SJCRH30 (cell line): Measurements from ENCODE around the gene ISCA1. TPM values are rescaled to one million over a fixed set of nuclear protein-coding genes. Genes with fewer than 3 reads are reported as not detected.
"Not testable (repeated sequence)": the region's sequence is repeated elsewhere in the genome, so short reads cannot be mapped to it uniquely, and the experiment has no call there.

Source experiments
- DNase-seq, 2 experiments: peaks; one replicate each; pipeline ENCODE4 v3.0.0-alpha.2; 2015 to 2020
- H3K27ac ChIP-seq: fragments of 250-450 bp; sonication (Bioruptor Pico); 2 replicates; pipeline ENCODE4 v1.5.1; 2020; ENCODE audit warnings: mild to moderate bottlenecking, moderate library complexity
- H3K27me3 ChIP-seq: fragments of 250-450 bp; sonication (Bioruptor Pico); 2 replicates; pipeline ENCODE4 v1.5.1; 2020; ENCODE audit warnings: mild to moderate bottlenecking, moderate library complexity
- H3K36me3 ChIP-seq: fragments of 250-450 bp; sonication (Bioruptor Pico); 2 replicates; pipeline ENCODE4 v1.5.1; 2020; ENCODE audit warnings: mild to moderate bottlenecking, moderate library complexity
- H3K4me1 ChIP-seq: fragments of 250-450 bp; sonication (Bioruptor Pico); 2 replicates; pipeline ENCODE4 v1.5.1; 2020; ENCODE audit warnings: mild to moderate bottlenecking, moderate library complexity
- H3K4me3 ChIP-seq: fragments of 250-450 bp; sonication (Bioruptor Pico); 2 replicates; pipeline ENCODE4 v1.5.1; 2020; ENCODE audit warnings: mild to moderate bottlenecking, moderate library complexity
- H3K9me3 ChIP-seq: fragments of 250-450 bp; sonication (Bioruptor Pico); replicated peaks from 2 replicates; pipeline ENCODE4 v1.5.1; 2020; ENCODE audit warnings: mild to moderate bottlenecking, moderate library complexity
- total RNA-seq: library from RNA; depleted of rRNA; stranded (reverse); fragments of >200 nt; shearing (Covaris generic); gene quantifications from 2 replicates; pipeline ENCODE4 v1.2.3, GENCODE V29; 2014

The ISCA1 gene
- total RNA-seq, 1 experiment from 2014 or later: 100.0 TPM

- Histone ChIP-seq H3K4me1 (no peaks in the 10 kb centered on the region; the same call in 1 of the 2 replicates), H3K27me3 (no peaks in the 10 kb centered on the region), H3K36me3 (peaks cover 83% of the 10 kb centered on the region), H3K9me3 (no peaks in the 10 kb centered on the region), H3K27ac (no peak overlapping the region), H3K4me3 (no peak overlapping the region)
- DNase-seq: no peak
These were observed 19.3 kb upstream of the ISCA1 start for GRCh38 chr9:86301686-86302085.

GRCh38 chr9:86300701-86301100 lies 18.4 kb upstream of the ISCA1 start:
- Histone ChIP-seq H3K4me1 (no peaks in the 10 kb centered on the region; the same call in 1 of the 2 replicates), H3K27me3 (no peaks in the 10 kb centered on the region), H3K4me3 (no peak overlapping the region), H3K9me3 (no peaks in the 10 kb centered on the region), H3K36me3 (peaks cover 79% of the 10 kb centered on the region), H3K27ac (no peak overlapping the region)
- DNase-seq: no peak

- Histone ChIP-seq H3K4me1 (no peaks in the 10 kb centered on the region), H3K27me3 (no peaks in the 10 kb centered on the region), H3K36me3 (peaks cover 76% of the 10 kb centered on the region), H3K27ac (no peak overlapping the region), H3K4me3 (no peak overlapping the region), H3K9me3 (no peaks in the 10 kb centered on the region)
- no peak for DNase-seq
These were observed 16.5 kb upstream of the ISCA1 start for GRCh38 chr9:86298873-86299272.

GRCh38 chr9:86290341-86290740 lies 8.0 kb upstream of the ISCA1 start:
- not testable (repeated sequence) for H3K27me3 ChIP-seq, H3K9me3 ChIP-seq
- peaks cover 11% of the 10 kb centered on the region for H3K36me3 ChIP-seq

GRCh38 chr9:86288499-86289198 lies 6.3 kb upstream of the ISCA1 start:
- peaks cover 5% of the 10 kb centered on the region for H3K36me3 ChIP-seq

More at GRCh38 chr9:86290341-86290740, 8.0 kb upstream of the ISCA1 start:
- not testable (repeated sequence) for DNase-seq, H3K4me3 ChIP-seq, H3K27ac ChIP-seq, H3K4me1 ChIP-seq

GRCh38 chr9:86287013-86287412 lies 4.7 kb upstream of the ISCA1 start:
- Histone ChIP-seq H3K4me3 (no peak overlapping the region), H3K9me3 (no peaks in the 10 kb centered on the region), H3K27ac (no peak overlapping the region), H3K36me3 (peaks cover 5% of the 10 kb centered on the region), H3K27me3 (no peaks in the 10 kb centered on the region), H3K4me1 (peaks cover 8% of the 10 kb centered on the region; the same call in 1 of the 2 replicates)
- DNase-seq: peak in 1 of 2 experiments; percentile 37

More at GRCh38 chr9:86288499-86289198, 6.3 kb upstream of the ISCA1 start:
- Histone ChIP-seq H3K4me1 (peaks cover 8% of the 10 kb centered on the region; the same call in 1 of the 2 replicates), H3K27me3 (no peaks in the 10 kb centered on the region), H3K27ac (no peak overlapping the region), H3K4me3 (no peak overlapping the region), H3K9me3 (no peaks in the 10 kb centered on the region)
- DNase-seq: no peak

GRCh38 chr9:86286278-86286677 lies 3.9 kb upstream of the ISCA1 start:
- H3K4me3 ChIP-seq: no peak overlapping the region
- H3K4me1 ChIP-seq: peaks cover 8% of the 10 kb centered on the region; the same call in 1 of the 2 replicates
- H3K36me3 ChIP-seq: peaks cover 5% of the 10 kb centered on the region
- no peak overlapping the region for H3K27ac ChIP-seq
- no peak for DNase-seq
- no peaks in the 10 kb centered on the region for H3K9me3 ChIP-seq
- H3K27me3 ChIP-seq: no peaks in the 10 kb centered on the region

GRCh38 chr9:86285261-86285660 lies 2.9 kb upstream of the ISCA1 start:
- Histone ChIP-seq H3K9me3 (no peaks in the 10 kb centered on the region), H3K4me3 (no peak overlapping the region), H3K4me1 (peaks cover 8% of the 10 kb centered on the region; the same call in 1 of the 2 replicates), H3K27ac (no peak overlapping the region), H3K27me3 (no peaks in the 10 kb centered on the region), H3K36me3 (peaks cover 5% of the 10 kb centered on the region)
- peak in 1 of 2 experiments; percentile 27 for DNase-seq

GRCh38 chr9:86282979-86283535 lies 719 bp upstream of the ISCA1 start:
- DNase-seq: no peak
- peak overlapping the region; percentile 91 for H3K4me3 ChIP-seq
- H3K27ac ChIP-seq: peak overlapping the region; percentile 90

GRCh38 chr9:86281593-86282076 lies 703 bp downstream of the ISCA1 start:
- H3K4me1 ChIP-seq: peaks cover 8% of the 10 kb centered on the region; the same call in 1 of the 2 replicates
- peak overlapping the region; percentile 91 for H3K4me3 ChIP-seq
- H3K9me3 ChIP-seq: no peaks in the 10 kb centered on the region
- DNase-seq: no peak
- no peaks in the 10 kb centered on the region for H3K27me3 ChIP-seq
- peak overlapping the region; percentile 90 for H3K27ac ChIP-seq
- peaks cover 9% of the 10 kb centered on the region for H3K36me3 ChIP-seq

More at GRCh38 chr9:86282979-86283535, 719 bp upstream of the ISCA1 start:
- Histone ChIP-seq H3K9me3 (no peaks in the 10 kb centered on the region), H3K36me3 (peaks cover 7% of the 10 kb centered on the region), H3K27me3 (no peaks in the 10 kb centered on the region), H3K4me1 (peaks cover 8% of the 10 kb centered on the region; the same call in 1 of the 2 replicates)

GRCh38 chr9:86280580-86280979 lies 1.8 kb downstream of the ISCA1 start:
- no peaks in the 10 kb centered on the region for H3K27me3 ChIP-seq
- H3K4me1 ChIP-seq: peaks cover 7% of the 10 kb centered on the region; the same call in 1 of the 2 replicates
- no peak overlapping the region for H3K27ac ChIP-seq
- no peaks in the 10 kb centered on the region for H3K9me3 ChIP-seq
- no peak for DNase-seq
- H3K36me3 ChIP-seq: peaks cover 9% of the 10 kb centered on the region
- H3K4me3 ChIP-seq: peak overlapping the region; percentile 91; the same call in 1 of the 2 replicates

GRCh38 chr9:86279839-86280238 lies 2.5 kb downstream of the ISCA1 start:
- H3K27ac ChIP-seq: no peak overlapping the region

GRCh38 chr9:86277072-86277471 lies 5.3 kb downstream of the ISCA1 start:
- no peak for DNase-seq
- Histone ChIP-seq H3K9me3 (no peaks in the 10 kb centered on the region), H3K4me3 (no peak overlapping the region), H3K27me3 (no peaks in the 10 kb centered on the region), H3K36me3 (peaks cover 30% of the 10 kb centered on the region), H3K4me1 (no peaks in the 10 kb centered on the region), H3K27ac (no peak overlapping the region)

More at GRCh38 chr9:86279839-86280238, 2.5 kb downstream of the ISCA1 start:
- DNase-seq: no peak
- no peaks in the 10 kb centered on the region for H3K27me3 ChIP-seq
- no peak overlapping the region for H3K4me3 ChIP-seq
- H3K36me3 ChIP-seq: peaks cover 9% of the 10 kb centered on the region
- no peaks in the 10 kb centered on the region; the same call in 1 of the 2 replicates for H3K4me1 ChIP-seq
- H3K9me3 ChIP-seq: no peaks in the 10 kb centered on the region

GRCh38 chr9:86275962-86276361 lies 6.4 kb downstream of the ISCA1 start:
- Histone ChIP-seq H3K27ac (no peak overlapping the region), H3K4me3 (no peak overlapping the region), H3K4me1 (no peaks in the 10 kb centered on the region), H3K36me3 (peaks cover 41% of the 10 kb centered on the region), H3K27me3 (no peaks in the 10 kb centered on the region), H3K9me3 (no peaks in the 10 kb centered on the region)
- DNase-seq: no peak
